NCI-H2196 treated with DMSO at 0.1 percent for 48 hours (cell line): ENCODE measurements around the gene RIOK1.

Source experiments
- DNase-seq: peaks from one replicate; lab custom pipeline; 2025; ENCODE audit not compliant: unreplicated experiment; lab: John Stamatoyannopoulos, UW

The RIOK1 gene

GRCh38 chr6:7406743-7407142, 17.1 kb downstream of the RIOK1 start:
- no peak for DNase-seq

GRCh38 chr6:7409740-7410139, 20.1 kb downstream of the RIOK1 start:
- no peak for DNase-seq

GRCh38 chr6:7410851-7411250, 21.2 kb downstream of the RIOK1 start:
- no peak for DNase-seq

GRCh38 chr6:7411328-7411727, 21.7 kb downstream of the RIOK1 start:
- DNase-seq = no peak

- DNase-seq = no peak
These were observed 23.7 kb downstream of the RIOK1 start for GRCh38 chr6:7413151-7413823.

GRCh38 chr6:7414811-7415210, 25.2 kb downstream of the RIOK1 start:
- no peak for DNase-seq

- DNase-seq = no peak
These were observed 28.1 kb downstream of the RIOK1 start for GRCh38 chr6:7417684-7418083.

- no peak for DNase-seq
These were observed 28.8 kb downstream of the RIOK1 start for GRCh38 chr6:7418238-7418905.

- no peak for DNase-seq
These were observed 29.5 kb downstream of the RIOK1 start for GRCh38 chr6:7419065-7419464.

GRCh38 chr6:7421066-7421465, 31.5 kb downstream of the RIOK1 start:
- DNase-seq = no peak

GRCh38 chr6:7424058-7424457, 34.5 kb downstream of the RIOK1 start:
- DNase-seq = no peak

GRCh38 chr6:7424967-7425807, 35.6 kb downstream of the RIOK1 start:
- DNase-seq = no peak

- DNase-seq = no peak
These were observed 36.2 kb downstream of the RIOK1 start for GRCh38 chr6:7425808-7426190.

- DNase-seq = no peak
These were observed 37.0 kb downstream of the RIOK1 start for GRCh38 chr6:7426447-7427169.

GRCh38 chr6:7431313-7431673, 41.7 kb downstream of the RIOK1 start:
- no peak for DNase-seq

- no peak for DNase-seq
These were observed 42.2 kb downstream of the RIOK1 start for GRCh38 chr6:7431674-7432390.

- no peak for DNase-seq
These were observed 42.9 kb downstream of the RIOK1 start for GRCh38 chr6:7432391-7433120.

GRCh38 chr6:7433121-7433617, 43.6 kb downstream of the RIOK1 start:
- no peak for DNase-seq

- DNase-seq = no peak
These were observed 45.1 kb downstream of the RIOK1 start for GRCh38 chr6:7434672-7435071.

- no peak for DNase-seq
These were observed 48.4 kb downstream of the RIOK1 start for GRCh38 chr6:7438011-7438410.
